IPS-15b (cell line): Measurements from ENCODE around the gene INPP5J.

Source experiments
- H3K27me3 ChIP-seq: one replicate; pipeline ENCODE4 v1.6.1; 2013; ENCODE audit warnings: low read length; ENCODE audit not compliant: control insufficient read depth, insufficient read depth
- H3K36me3 ChIP-seq: one replicate; pipeline ENCODE4 v1.6.1; 2013; ENCODE audit warnings: low read length; ENCODE audit not compliant: control insufficient read depth, insufficient read depth
- H3K4me1 ChIP-seq: one replicate; pipeline ENCODE4 v1.6.1; 2013; ENCODE audit warnings: mild to moderate bottlenecking, low read length; ENCODE audit not compliant: control insufficient read depth, insufficient read depth
- H3K4me3 ChIP-seq: one replicate; pipeline ENCODE4 v1.5.1; 2013; ENCODE audit warnings: low read depth, low read length
- H3K9ac ChIP-seq: one replicate; pipeline ENCODE4 v1.6.1; 2013; ENCODE audit warnings: low read depth, mild to moderate bottlenecking, low read length
- H3K9me3 ChIP-seq: one replicate; pipeline ENCODE4 v1.6.1; 2013; ENCODE audit warnings: mild to moderate bottlenecking, low read length; ENCODE audit not compliant: control insufficient read depth, insufficient read depth

The INPP5J gene

DNA sequence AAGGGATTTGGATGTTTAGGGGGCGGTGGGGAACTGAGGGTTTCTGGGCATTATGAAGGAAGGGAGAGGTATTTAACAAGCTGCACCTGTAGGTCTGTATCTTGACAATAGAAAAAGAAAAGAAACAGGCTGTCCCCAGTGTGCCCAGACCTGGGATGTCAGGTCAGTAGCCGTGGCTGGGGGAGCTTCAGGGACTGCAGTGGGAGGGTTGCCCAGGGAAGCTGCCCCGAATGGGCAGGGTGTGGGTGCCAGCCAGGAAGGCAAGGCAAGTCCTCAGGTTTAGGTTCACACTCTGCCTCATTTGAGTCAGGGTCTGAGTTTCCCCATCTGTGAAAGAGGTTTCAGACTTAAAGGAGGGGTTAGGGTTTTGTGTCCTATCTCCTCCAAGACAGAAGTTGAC lies 1.5 kb downstream of the INPP5J start:
- Histone ChIP-seq H3K9me3 (no peaks in the 10 kb centered on the region), H3K36me3 (no peaks in the 10 kb centered on the region), H3K4me3 (no peak overlapping the region), H3K9ac (no peak overlapping the region), H3K4me1 (peaks cover 6% of the 10 kb centered on the region), H3K27me3 (no peaks in the 10 kb centered on the region)

- Histone ChIP-seq H3K27me3 (no peaks in the 10 kb centered on the region), H3K9me3 (no peaks in the 10 kb centered on the region), H3K9ac (no peak overlapping the region), H3K36me3 (no peaks in the 10 kb centered on the region), H3K4me3 (no peak overlapping the region), H3K4me1 (peaks cover 6% of the 10 kb centered on the region)
Measured at GRCh38 chr22:31124811-31125465, 2.2 kb downstream of the INPP5J start.

DNA sequence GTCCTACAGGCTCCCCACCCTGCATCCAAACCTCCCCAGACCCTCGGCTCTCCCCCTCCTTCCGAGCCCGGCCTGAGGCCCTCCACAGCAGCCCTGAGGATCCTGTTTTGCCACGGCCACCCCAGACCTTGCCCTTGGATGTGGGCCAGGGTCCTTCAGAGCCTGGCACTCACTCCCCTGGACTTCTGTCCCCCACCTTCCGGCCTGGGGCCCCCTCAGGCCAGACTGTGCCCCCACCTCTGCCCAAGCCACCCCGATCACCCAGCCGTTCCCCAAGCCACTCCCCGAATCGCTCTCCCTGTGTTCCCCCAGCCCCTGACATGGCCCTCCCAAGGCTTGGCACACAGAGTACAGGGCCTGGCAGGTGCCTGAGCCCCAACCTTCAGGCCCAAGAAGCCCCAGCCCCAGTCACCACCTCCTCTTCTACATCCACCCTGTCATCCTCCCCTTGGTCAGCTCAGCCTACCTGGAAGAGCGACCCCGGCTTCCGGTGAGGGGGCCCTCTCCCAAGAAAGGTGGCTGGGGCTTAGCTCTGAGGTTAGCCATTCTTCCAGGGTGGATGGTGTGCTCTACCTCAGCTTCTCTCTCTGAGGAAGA lies 2.9 kb downstream of the INPP5J start:
- Histone ChIP-seq H3K27me3 (no peaks in the 10 kb centered on the region), H3K4me1 (peaks cover 4% of the 10 kb centered on the region), H3K4me3 (no peak overlapping the region), H3K9me3 (no peaks in the 10 kb centered on the region), H3K9ac (no peak overlapping the region), H3K36me3 (no peaks in the 10 kb centered on the region)

DNA sequence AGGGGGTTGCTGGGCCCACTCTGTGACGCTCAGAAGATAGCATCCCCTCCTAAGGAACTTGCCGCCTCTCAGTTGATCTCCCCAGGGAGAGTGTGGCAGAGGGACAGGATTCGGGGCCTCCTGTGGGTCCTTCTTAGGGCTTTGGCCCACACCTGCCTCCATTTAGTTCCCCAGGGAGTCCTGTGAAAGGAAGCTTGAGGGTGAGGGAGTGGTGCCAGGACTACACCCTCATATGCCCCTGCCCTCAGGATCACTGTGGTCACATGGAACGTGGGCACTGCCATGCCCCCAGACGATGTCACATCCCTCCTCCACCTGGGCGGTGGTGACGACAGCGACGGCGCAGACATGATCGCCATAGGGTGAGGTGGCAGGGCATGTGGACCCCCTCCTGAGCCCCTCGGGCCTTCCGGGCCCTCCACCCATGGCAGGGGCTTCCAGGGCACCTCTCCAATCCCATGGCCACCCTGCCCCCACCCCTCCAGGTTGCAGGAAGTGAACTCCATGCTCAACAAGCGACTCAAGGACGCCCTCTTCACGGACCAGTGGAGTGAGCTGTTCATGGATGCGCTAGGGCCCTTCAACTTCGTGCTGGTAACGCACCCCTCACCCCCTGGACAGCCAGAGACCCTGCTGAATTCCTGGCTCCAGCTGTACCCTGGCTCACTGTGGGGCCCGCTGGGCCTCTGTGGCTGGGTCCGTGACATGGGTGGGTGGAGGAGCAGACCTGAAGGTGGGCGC lies 3.5 kb downstream of the INPP5J start:
- Histone ChIP-seq H3K9ac (no peak overlapping the region), H3K4me3 (peak overlapping the region; percentile 38), H3K4me1 (peaks cover 4% of the 10 kb centered on the region), H3K9me3 (no peaks in the 10 kb centered on the region), H3K27me3 (no peaks in the 10 kb centered on the region), H3K36me3 (no peaks in the 10 kb centered on the region)

DNA sequence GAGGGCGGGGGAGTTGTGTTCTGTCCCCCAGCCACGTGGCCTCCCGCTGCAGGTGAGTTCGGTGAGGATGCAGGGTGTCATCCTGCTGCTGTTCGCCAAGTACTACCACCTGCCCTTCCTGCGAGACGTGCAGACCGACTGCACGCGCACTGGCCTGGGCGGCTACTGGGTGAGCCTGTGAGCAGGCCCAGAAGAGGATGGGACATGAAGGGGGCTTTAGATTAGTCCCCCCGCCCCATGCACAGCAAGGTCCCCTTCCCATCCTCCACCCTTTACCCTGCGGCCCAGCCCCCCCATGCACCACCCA lies 4.1 kb downstream of the INPP5J start:
- Histone ChIP-seq H3K4me3 (peak overlapping the region; percentile 38), H3K9ac (no peak overlapping the region), H3K9me3 (no peaks in the 10 kb centered on the region), H3K27me3 (no peaks in the 10 kb centered on the region), H3K36me3 (no peaks in the 10 kb centered on the region), H3K4me1 (peaks cover 4% of the 10 kb centered on the region)

DNA sequence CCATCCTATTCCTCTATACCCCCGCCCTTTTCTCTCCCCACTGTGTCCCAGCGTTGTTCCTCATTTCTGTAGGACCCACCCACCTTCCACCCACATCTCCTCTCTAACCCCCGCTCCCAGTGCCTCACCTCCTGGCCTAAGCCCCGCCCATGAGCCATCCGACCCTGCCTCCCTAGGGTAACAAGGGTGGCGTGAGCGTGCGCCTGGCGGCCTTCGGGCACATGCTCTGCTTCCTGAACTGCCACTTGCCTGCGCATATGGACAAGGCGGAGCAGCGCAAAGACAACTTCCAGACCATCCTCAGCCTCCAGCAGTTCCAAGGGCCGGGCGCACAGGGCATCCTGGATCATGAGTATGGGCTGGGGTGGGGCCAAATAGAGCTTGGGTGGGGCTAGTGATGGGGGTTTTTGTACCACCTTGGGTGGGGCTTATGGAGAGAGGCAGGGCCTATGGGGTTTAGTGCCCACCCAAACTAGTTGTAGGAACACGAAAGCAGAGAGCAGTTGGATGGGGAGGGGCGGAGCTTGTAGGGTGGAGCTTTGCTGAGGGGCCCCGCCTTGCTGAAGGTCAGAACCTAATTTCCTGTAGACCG lies 4.5 kb downstream of the INPP5J start:
- Histone ChIP-seq H3K36me3 (no peaks in the 10 kb centered on the region), H3K4me1 (peaks cover 4% of the 10 kb centered on the region), H3K4me3 (peak overlapping the region; percentile 38), H3K27me3 (no peaks in the 10 kb centered on the region), H3K9me3 (no peaks in the 10 kb centered on the region), H3K9ac (no peak overlapping the region)

- no peaks in the 10 kb centered on the region for H3K4me1 ChIP-seq
- H3K27me3 ChIP-seq: no peaks in the 10 kb centered on the region
- peaks cover 4% of the 10 kb centered on the region for H3K36me3 ChIP-seq
- peak overlapping the region; percentile 18 for H3K4me3 ChIP-seq
- no peaks in the 10 kb centered on the region for H3K9me3 ChIP-seq
- no peak overlapping the region for H3K9ac ChIP-seq
Measured at GRCh38 chr22:31128156-31128555, 5.4 kb downstream of the INPP5J start.

DNA sequence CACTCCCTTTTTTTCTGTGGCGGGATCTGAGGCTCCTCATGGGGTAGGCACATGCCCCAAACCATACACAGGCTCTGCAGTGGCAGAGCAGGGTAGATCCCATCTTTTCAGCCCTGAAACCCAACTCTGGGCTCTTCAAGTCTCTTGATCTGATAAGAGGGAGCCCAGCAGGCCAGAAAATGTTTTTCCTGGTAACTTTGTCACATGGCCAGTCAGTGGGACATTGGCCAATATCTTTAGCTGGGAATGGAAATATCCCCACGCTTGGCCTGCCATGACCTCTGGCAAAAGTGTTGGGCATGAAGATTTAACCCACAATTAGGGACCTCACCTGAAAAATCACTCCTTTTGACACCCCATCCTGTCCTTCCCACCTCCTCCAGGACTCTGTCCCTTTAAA lies 8.1 kb downstream of the INPP5J start:
- Histone ChIP-seq H3K4me3 (no peak overlapping the region), H3K27me3 (no peaks in the 10 kb centered on the region), H3K4me1 (no peaks in the 10 kb centered on the region), H3K9me3 (no peaks in the 10 kb centered on the region), H3K36me3 (peaks cover 8% of the 10 kb centered on the region), H3K9ac (no peak overlapping the region)

DNA sequence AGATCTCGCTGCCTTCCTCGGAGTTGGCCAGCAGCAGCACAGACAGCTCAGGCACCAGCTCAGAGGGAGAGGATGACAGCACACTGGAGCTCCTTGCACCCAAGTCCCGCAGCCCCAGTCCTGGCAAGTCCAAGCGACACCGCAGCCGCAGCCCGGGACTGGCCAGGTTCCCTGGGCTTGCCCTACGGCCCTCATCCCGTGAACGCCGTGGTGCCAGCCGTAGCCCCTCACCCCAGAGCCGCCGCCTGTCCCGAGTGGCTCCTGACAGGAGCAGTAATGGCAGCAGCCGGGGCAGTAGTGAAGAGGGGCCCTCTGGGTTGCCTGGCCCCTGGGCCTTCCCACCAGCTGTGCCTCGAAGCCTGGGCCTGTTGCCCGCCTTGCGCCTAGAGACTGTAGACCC lies 11.1 kb downstream of the INPP5J start:
- Histone ChIP-seq H3K9me3 (no peaks in the 10 kb centered on the region), H3K27me3 (no peaks in the 10 kb centered on the region), H3K4me1 (no peaks in the 10 kb centered on the region), H3K36me3 (peaks cover 11% of the 10 kb centered on the region), H3K9ac (no peak overlapping the region), H3K4me3 (no peak overlapping the region)

- Histone ChIP-seq H3K27me3 (no peaks in the 10 kb centered on the region), H3K9me3 (no peaks in the 10 kb centered on the region), H3K4me3 (no peak overlapping the region), H3K36me3 (peaks cover 11% of the 10 kb centered on the region), H3K9ac (no peak overlapping the region), H3K4me1 (no peaks in the 10 kb centered on the region)
Measured at GRCh38 chr22:31134688-31135087, 11.9 kb downstream of the INPP5J start.

GRCh38 chr22:31135706-31136105 lies 12.9 kb downstream of the INPP5J start:
- Histone ChIP-seq H3K27me3 (no peaks in the 10 kb centered on the region), H3K4me3 (no peak overlapping the region), H3K9me3 (no peaks in the 10 kb centered on the region), H3K4me1 (no peaks in the 10 kb centered on the region), H3K36me3 (peaks cover 11% of the 10 kb centered on the region), H3K9ac (no peak overlapping the region)

GRCh38 chr22:31136155-31136554 lies 13.4 kb downstream of the INPP5J start:
- Histone ChIP-seq H3K4me1 (peaks cover 3% of the 10 kb centered on the region), H3K9me3 (no peaks in the 10 kb centered on the region), H3K27me3 (no peaks in the 10 kb centered on the region), H3K4me3 (no peak overlapping the region), H3K36me3 (peaks cover 11% of the 10 kb centered on the region), H3K9ac (no peak overlapping the region)
